ENCODE measurements around the gene CAMKMT. TPM values are rescaled to one million over a fixed set of nuclear protein-coding genes. Genes with fewer than 3 reads are reported as not detected.

CAMKMT gene
- total RNA-seq, 6 donors from 2014 or later = 7.7 to 17.8 (median 12.2) TPM

DNA sequence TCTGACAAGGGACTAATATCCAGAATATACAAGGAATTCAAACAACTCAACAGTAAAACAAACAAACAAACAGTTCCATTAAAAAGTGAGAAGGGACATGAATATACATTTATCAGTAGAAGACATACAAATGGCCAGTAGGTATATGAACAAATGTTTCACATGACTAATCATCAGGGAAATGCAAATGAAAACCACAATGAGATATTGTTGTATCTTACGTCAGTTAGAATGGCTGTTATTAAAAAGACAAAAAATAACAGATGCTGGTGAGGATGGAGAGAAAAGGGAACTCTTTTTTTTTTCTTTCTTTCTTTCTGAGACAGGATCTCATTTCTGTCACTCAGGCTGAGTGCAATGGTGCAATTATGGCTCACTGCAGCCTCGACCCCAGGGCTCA is 175.5 kb downstream of the CAMKMT start:
- H3K36me3 ChIP-seq = no peaks in the 10 kb centered on the region
- DNase-seq (no peak), ATAC-seq (ENCODE audit: low FRiP score in 2 of 2) (no peak)
- H3K4me3 ChIP-seq = no peak overlapping the region
- H3K27ac ChIP-seq = no peak overlapping the region
- TF ChIP-seq, protein P1, sequence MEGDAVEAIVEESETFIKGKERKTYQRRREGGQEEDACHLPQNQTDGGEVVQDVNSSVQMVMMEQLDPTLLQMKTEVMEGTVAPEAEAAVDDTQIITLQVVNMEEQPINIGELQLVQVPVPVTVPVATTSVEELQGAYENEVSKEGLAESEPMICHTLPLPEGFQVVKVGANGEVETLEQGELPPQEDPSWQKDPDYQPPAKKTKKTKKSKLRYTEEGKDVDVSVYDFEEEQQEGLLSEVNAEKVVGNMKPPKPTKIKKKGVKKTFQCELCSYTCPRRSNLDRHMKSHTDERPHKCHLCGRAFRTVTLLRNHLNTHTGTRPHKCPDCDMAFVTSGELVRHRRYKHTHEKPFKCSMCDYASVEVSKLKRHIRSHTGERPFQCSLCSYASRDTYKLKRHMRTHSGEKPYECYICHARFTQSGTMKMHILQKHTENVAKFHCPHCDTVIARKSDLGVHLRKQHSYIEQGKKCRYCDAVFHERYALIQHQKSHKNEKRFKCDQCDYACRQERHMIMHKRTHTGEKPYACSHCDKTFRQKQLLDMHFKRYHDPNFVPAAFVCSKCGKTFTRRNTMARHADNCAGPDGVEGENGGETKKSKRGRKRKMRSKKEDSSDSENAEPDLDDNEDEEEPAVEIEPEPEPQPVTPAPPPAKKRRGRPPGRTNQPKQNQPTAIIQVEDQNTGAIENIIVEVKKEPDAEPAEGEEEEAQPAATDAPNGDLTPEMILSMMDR (IDR thresholded peaks at IDR 0.05) = no peak
- TF ChIP-seq EP300 (IDR thresholded peaks at IDR 0.05) = no peak
- no peak for TF ChIP-seq POLR2AphosphoS5 (IDR thresholded peaks at IDR 0.05)
- no peak for TF ChIP-seq POLR2A (IDR thresholded peaks at IDR 0.05)
- H3K4me1 ChIP-seq = no peaks in the 10 kb centered on the region
- 94 to 95% methylated on average over 2 of the region's 2 CpGs for WGBS, 2 donors
- H3K9me3 ChIP-seq = no peaks in the 10 kb centered on the region
- no peaks in the 10 kb centered on the region for H3K27me3 ChIP-seq

DNA sequence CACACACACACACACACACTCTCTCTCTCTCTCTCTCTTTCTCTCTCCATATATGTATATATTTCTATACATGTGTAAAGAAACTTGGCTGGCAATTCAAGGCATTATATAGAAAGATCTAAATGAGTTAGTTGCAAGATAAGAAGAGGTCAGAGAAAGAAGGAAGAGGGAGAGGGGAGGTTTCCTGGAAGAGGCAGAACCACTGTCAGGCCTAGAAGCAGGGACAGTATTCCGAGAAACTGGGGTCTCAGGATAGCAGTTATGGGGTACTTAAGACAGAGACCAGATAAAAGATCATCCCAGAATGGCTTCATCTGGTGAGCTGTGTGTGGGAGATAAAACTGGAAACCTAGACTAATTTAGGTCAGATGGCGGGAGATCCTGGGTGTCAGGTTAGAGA is 180.8 kb downstream of the CAMKMT start:
- H3K36me3 ChIP-seq = no peaks in the 10 kb centered on the region
- WGBS, 2 donors = 86 to 93% methylated on average over 2 of the region's 2 CpGs
- no peaks in the 10 kb centered on the region for H3K4me1 ChIP-seq
- H3K27ac ChIP-seq = no peak overlapping the region
- H3K9me3 ChIP-seq = no peaks in the 10 kb centered on the region
- H3K27me3 ChIP-seq = no peaks in the 10 kb centered on the region
- DNase-seq (no peak), ATAC-seq (ENCODE audit: low FRiP score in 2 of 2) (no peak)
- no peak overlapping the region for H3K4me3 ChIP-seq
- TF ChIP-seq POLR2A (IDR thresholded peaks at IDR 0.05) (no peak), POLR2AphosphoS5 (IDR thresholded peaks at IDR 0.05) (no peak), EP300 (IDR thresholded peaks at IDR 0.05) (no peak)
- TF ChIP-seq, protein P1 (IDR thresholded peaks at IDR 0.05) = no peak

DNA sequence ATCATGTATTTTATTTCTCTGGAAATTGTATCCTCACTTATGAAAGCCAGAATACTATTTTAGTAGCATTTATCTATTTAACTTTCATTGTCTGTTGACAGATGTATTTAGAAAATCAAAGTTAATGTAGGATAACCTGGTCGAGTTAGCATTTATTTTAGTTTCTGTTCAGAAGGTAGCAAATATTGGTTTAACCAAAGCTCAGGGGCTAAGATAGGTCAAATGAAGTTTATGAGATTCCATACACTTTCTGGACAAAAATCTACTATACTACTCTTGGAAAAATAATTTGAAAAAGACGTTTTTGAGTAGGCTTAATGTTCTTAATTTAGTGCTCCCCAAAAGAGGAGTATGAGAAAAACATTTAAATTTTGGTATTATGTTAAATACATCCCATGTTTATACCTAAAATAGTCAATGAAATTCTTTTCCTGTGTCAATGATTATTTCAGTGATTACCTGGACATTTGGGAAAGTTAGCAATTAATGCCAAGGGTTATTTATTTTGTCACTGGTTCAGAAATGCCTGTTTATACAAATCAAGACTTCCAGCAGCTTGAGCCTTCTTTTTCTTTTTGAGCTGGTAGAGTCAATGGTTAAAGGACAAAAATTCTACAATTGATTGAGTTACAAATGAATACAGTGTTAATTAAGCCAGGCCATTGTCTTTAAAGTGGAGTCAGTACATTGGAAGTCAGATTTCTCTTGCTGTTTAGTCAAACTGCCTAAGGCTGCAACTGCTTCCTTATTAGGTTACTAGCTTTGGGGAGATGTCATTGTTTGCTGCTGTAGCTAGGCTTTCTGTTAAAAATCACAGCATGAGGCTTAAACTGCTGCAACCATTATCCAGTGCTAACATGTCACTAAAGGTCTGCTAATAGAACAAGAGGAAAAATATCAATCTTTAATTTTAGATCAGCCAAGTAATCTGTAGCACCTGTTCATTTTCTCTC is 182.3 kb downstream of the CAMKMT start:
- no peak for TF ChIP-seq POLR2AphosphoS5 (IDR thresholded peaks at IDR 0.05)
- TF ChIP-seq, protein P1 (IDR thresholded peaks at IDR 0.05) = no peak
- no peak for TF ChIP-seq POLR2A (IDR thresholded peaks at IDR 0.05)
- TF ChIP-seq EP300 (IDR thresholded peaks at IDR 0.05) = no peak
- Histone ChIP-seq H3K4me3 (no peak overlapping the region), H3K9me3 (no peaks in the 10 kb centered on the region), H3K27me3 (no peaks in the 10 kb centered on the region), H3K36me3 (no peaks in the 10 kb centered on the region), H3K27ac (no peak overlapping the region), H3K4me1 (no peaks in the 10 kb centered on the region)
- ATAC-seq (ENCODE audit: low FRiP score in 2 of 2) (no peak), DNase-seq (no peak)
- 77 to 82% methylated on average over 2 of the region's 2 CpGs for WGBS, 2 donors

DNA sequence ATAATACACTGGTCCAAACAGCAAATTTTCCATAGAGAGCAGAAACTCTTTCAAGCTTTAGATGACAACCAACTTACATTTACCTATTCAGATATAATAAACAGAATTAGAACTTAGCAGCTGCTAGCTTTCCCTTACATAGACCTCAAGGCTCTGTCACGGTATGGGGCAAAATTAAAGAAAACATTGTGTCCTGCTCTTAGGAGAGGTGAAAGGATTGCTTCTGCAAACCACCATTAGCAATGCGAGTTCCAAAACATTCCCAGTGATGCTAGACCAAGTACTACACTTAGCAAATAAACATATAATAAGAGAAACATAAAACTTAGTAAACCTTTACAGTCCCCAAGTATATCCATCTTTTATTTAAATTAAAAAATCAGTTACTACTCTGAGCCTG is 183.3 kb downstream of the CAMKMT start:
- Histone ChIP-seq H3K4me3 (no peak overlapping the region), H3K27ac (no peak overlapping the region), H3K36me3 (no peaks in the 10 kb centered on the region), H3K9me3 (no peaks in the 10 kb centered on the region), H3K27me3 (no peaks in the 10 kb centered on the region), H3K4me1 (no peaks in the 10 kb centered on the region)
- no peak for DNase-seq
- ATAC-seq (ENCODE audit: low FRiP score in 2 of 2) = no peak
- WGBS, 2 donors = 82 to 89% methylated on average over 2 of the region's 2 CpGs
- TF ChIP-seq, protein P1 (IDR thresholded peaks at IDR 0.05) = no peak
- no peak for TF ChIP-seq POLR2A (IDR thresholded peaks at IDR 0.05)
- TF ChIP-seq EP300 (IDR thresholded peaks at IDR 0.05) = no peak
- TF ChIP-seq POLR2AphosphoS5 (IDR thresholded peaks at IDR 0.05) = no peak
